HG03565 (cell line): ENCODE data around the gene CTNNA3.

Experiments
- ATAC-seq: cut with Tn5 transposase; IDR thresholded peaks from one replicate; pipeline ENCODE4 v1.9.1; 2021; ENCODE audit warnings: mild to moderate bottlenecking, moderate library complexity; ENCODE audit not compliant: unreplicated experiment

The CTNNA3 gene

GRCh38 chr10:66714741-66715140 lies 981.3 kb downstream of the CTNNA3 start:
- no peak for ATAC-seq

- no peak for ATAC-seq
Measured at GRCh38 chr10:66713387-66713786, 982.6 kb downstream of the CTNNA3 start.

GRCh38 chr10:66698069-66698468 lies 997.9 kb downstream of the CTNNA3 start:
- ATAC-seq = no peak

GRCh38 chr10:66695046-66695445 lies 1000.9 kb downstream of the CTNNA3 start:
- no peak for ATAC-seq

GRCh38 chr10:66684581-66684980 lies 1011.4 kb downstream of the CTNNA3 start:
- ATAC-seq = no peak

- ATAC-seq = no peak
Measured at GRCh38 chr10:66680886-66681285, 1015.1 kb downstream of the CTNNA3 start.

- ATAC-seq = no peak
Measured at GRCh38 chr10:66678521-66678920, 1017.5 kb downstream of the CTNNA3 start.

GRCh38 chr10:66673071-66673470 lies 1022.9 kb downstream of the CTNNA3 start:
- ATAC-seq = no peak

- no peak for ATAC-seq
Measured at GRCh38 chr10:66671562-66671961, 1024.4 kb downstream of the CTNNA3 start.

GRCh38 chr10:66671064-66671463 lies 1024.9 kb downstream of the CTNNA3 start:
- no peak for ATAC-seq

GRCh38 chr10:66656499-66656898 lies 1039.5 kb downstream of the CTNNA3 start:
- no peak for ATAC-seq

GRCh38 chr10:66654861-66655260 lies 1041.1 kb downstream of the CTNNA3 start:
- no peak for ATAC-seq

GRCh38 chr10:66651308-66652082 lies 1044.5 kb downstream of the CTNNA3 start:
- ATAC-seq = no peak

- no peak for ATAC-seq
Measured at GRCh38 chr10:66649626-66650025, 1046.4 kb downstream of the CTNNA3 start.

- ATAC-seq = no peak
Measured at GRCh38 chr10:66642217-66642616, 1053.8 kb downstream of the CTNNA3 start.

- ATAC-seq = no peak
Measured at GRCh38 chr10:66639371-66639770, 1056.6 kb downstream of the CTNNA3 start.

GRCh38 chr10:66637273-66638036 lies 1058.5 kb downstream of the CTNNA3 start:
- no peak for ATAC-seq

- no peak for ATAC-seq
Measured at GRCh38 chr10:66629996-66630395, 1066.0 kb downstream of the CTNNA3 start.

- ATAC-seq = no peak
Measured at GRCh38 chr10:66627156-66627555, 1068.8 kb downstream of the CTNNA3 start.

- ATAC-seq = no peak
Measured at GRCh38 chr10:66625709-66626590, 1070.0 kb downstream of the CTNNA3 start.

GRCh38 chr10:66622050-66622449 lies 1073.9 kb downstream of the CTNNA3 start:
- ATAC-seq = no peak
